Kidney tubule cell (primary cell): ENCODE data around the gene BDKRB2.

Experiments used
- DNase-seq: peaks from one replicate; pipeline ENCODE4 v3.0.0-alpha.2; 2018; ENCODE audit warnings: low spot score

BDKRB2 gene

DNA sequence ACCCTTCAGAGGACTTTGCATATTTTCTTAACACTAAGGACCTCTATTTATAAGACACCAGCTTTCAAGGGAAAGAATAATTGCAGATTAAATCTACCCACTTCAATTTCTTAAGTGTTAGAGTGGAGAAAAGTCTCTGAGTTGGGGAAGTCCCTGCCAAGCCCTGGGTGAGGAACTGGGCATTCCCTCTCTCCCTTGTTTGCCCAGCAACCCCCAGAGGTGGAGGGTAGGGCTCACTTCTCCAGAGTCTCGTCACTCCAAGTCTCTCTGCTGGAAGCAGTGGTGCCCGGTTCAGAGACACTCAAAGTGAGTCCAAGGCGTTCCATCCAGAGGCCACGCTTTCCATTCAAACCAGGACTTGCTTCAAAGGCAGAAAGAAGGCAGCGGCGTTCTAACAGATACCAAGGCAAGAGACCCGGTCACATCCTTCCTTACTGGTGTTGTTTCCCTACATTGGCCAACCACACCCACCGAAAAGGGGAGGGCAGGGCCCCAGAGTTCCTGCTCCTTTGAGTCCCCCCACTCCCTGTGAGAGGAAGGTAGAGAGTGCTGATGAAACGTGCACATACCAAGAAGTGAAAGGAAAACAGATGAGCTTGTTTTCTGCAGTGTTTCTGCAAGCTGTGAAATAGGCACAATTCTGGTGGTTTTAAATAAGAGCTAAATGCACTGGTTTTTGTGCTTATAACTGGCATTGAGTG is 6.1 kb upstream of the BDKRB2 start:
- DNase-seq = no peak

DNA sequence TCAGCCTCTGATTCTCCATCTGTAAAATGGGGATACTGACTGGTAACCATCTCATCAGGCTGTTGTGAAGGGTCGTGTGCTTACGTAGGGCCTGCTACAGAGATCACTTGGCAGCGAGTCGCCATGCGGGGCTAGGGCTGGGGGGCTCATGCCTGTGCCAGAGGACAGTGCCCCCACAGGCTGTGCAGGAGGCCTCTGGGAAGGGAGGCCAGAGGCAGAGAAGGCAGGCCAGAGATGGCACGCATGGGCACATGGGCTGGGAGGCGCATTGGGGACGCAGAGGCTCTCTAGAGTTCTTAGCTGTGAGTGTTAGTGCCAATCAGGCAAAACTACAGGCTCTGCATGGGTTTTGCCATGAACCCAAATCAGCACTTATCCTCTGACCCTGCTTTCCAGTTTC is 3.5 kb upstream of the BDKRB2 start:
- no peak for DNase-seq

DNA sequence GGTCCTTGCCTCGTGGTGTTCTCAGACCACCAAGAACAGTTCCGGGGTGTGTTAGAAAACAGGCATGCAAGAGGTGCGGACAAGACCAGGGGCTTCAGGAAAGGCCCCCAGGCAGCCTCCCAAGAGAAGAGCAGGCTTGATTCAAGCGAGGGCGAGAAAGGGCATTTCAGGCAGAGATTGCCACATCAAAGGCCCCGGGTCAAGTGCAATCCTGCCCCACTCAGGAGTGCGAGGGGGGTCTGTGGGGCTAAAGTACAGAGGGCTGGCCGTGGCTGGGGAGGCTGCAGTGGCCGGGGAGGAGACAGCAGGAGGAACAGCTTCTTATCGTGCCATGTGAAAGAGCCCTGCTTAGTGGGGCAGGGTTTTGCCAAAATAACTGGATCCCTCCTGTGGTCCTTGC is 2.7 kb upstream of the BDKRB2 start:
- no peak for DNase-seq

DNA sequence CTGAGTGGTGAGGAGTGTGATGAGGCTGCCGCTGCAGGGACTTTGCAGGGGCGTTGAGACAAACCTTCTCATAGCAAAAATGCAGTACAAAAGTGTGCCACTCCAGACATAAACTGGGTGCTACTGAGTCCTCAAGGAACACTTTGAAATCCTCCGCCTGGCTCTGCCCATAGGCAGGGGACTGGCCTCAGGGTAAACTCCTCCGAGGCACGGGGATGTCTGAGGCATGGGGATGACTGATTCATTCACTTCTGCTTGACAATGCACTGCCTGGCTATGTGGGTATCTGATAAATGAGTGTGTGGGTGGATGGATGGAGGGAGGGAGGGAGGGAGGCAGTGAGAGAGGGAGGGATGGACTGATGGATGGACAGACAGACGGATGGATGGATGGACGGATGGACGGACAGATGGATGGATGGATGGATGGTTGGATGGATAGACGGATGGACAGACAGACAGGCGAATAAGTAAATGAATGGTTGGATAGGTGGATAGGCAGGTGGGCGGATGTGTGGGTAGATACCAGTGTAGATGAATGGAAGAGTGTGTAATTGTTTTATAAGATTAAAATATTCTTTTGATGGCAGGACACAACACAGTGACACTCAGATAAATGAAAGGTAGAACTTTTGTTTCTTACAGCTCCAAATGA is 2.1 kb upstream of the BDKRB2 start:
- no peak for DNase-seq

- DNase-seq = no peak
Observed at GRCh38 chr14:96203116-96203515, 1.5 kb upstream of the BDKRB2 start.

- DNase-seq = peak; percentile 45
Observed at GRCh38 chr14:96203635-96204034, 1.0 kb upstream of the BDKRB2 start.

- peak; percentile 69 for DNase-seq
Observed at GRCh38 chr14:96205059-96205977, 679 bp downstream of the BDKRB2 start.

DNA sequence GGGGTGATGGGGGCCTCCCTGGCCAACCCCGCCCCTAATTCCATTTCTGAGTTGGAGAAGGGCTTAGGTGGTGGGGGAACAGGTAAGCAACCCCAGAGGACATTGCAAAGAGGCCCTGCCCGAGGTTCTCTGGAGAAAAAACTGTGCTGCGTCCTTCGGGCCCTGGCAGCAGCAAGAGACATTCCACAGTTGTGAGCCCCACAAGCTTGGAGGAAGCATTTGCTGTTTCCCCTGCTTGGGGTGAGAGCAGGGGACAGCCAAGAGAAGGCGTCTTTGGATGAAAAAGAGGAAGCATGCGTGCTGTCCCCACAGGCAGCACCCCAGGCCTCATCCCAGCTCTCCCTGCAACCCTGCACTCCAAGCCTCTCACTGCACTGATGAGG is 1.3 kb downstream of the BDKRB2 start:
- no peak for DNase-seq

- peak; percentile 27 for DNase-seq
Observed at GRCh38 chr14:96206461-96206860, 1.8 kb downstream of the BDKRB2 start.

DNA sequence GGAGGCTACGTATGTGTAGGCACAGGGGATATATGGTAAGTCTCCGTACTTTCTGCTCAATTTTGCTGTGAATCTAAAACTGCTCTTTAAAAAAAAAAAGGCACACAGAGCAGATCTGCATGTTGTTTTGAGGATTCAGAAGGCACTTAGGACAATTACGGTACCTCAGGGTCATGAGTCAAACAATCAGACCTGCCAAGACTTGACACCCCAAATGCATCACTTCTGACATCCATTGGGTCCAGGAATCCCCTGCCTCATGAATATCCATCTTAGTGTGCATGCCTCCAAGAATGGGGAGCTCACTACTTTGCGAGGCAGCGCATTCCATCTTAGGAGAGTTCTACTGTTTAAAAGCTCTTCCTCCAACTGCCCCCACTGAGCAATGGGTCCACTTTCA is 3.0 kb downstream of the BDKRB2 start:
- no peak for DNase-seq

GRCh38 chr14:96208739-96209138 is 4.1 kb downstream of the BDKRB2 start:
- DNase-seq = no peak

- no peak for DNase-seq
Observed at GRCh38 chr14:96212140-96212539, 7.5 kb downstream of the BDKRB2 start.

GRCh38 chr14:96212896-96213295 is 8.3 kb downstream of the BDKRB2 start:
- DNase-seq = no peak

DNA sequence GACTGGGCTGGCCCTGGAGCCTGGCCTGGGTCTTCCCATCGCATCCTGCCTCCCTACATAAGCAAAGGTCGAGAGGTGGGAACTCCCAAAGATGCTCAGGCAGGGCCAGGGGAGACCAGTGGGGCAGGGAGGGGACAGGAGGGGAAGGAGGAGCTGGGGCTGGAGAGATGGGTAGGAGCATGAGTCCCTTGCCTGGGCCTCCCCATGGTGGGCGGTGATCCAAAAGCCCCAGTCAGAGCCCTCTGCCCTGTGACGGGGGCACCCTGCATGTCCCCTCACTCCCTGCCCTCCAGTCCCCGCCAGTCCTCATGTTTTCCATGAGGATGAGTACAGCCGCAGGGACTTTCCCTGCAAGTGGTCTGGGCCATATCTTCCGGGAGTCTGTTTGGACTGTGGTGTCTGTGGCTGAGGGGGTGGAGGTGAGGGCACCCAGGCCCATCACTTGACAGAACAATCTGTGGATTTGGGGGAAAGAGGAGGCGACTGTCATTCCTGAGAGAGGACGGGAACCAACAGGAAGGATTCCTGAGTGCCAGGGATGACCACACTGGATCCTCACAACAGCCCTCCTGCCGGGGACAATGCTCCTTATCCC is 9.3 kb downstream of the BDKRB2 start:
- no peak for DNase-seq

- DNase-seq = no peak
Observed at GRCh38 chr14:96214793-96215192, 10.2 kb downstream of the BDKRB2 start.

- no peak for DNase-seq
Observed at GRCh38 chr14:96215452-96216244, 11.0 kb downstream of the BDKRB2 start.

DNA sequence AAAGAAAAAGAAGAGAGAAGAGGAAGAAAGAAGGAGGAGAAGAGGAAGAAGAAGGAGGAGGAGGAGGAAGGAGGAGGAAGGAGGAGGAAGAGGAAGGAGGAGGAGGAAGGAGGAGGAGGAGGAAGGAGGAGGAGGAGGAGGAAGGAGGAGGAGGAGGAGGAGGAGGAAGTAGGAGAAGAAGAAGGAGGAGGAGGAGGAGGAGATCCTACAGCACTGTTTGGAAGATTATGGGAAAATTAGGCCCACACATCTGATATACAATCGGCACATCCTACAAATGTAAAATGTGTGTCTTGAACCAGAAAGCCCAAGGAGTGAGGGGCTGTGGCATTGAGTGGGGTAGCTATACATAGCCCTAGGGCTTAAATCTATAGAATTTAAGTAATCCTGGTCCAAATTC is 12.0 kb downstream of the BDKRB2 start:
- no peak for DNase-seq

GRCh38 chr14:96217376-96217913 is 12.8 kb downstream of the BDKRB2 start:
- no peak for DNase-seq

DNA sequence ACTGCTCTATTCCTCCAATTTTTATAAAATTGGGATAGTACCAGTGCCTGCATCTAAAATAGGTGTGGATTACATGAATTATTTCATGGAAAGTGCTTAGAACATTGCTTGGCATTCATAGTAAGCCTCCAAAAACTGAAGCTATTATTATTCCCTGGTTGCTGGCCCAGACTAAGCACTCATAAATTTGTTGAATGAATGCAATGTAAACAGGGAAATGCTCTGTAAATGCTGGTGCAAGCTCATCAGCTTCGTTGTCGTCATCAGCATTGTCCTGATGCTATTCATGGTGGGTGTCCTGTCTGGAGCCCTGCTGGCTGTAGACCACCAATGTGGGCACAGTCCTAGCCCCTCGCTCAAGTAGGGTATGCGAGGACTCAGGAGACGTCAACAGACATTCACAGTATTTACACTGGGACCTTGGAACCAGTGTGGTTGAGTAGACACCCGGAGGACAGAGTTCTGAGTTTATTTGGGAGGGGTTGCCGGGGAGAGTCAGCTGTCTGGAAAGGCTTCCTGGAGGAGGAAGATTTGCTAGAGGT is 16.5 kb downstream of the BDKRB2 start:
- DNase-seq = no peak

- DNase-seq = no peak
Observed at GRCh38 chr14:96221841-96222240, 17.2 kb downstream of the BDKRB2 start.

GRCh38 chr14:96224480-96225096 is 19.9 kb downstream of the BDKRB2 start:
- no peak for DNase-seq
